ENCODE results near the gene DNAJC1.
A peak's percentile ranks its signal among the peaks of the same experiment; 100 is the strongest.
"Not testable (repeated sequence)": the region's sequence is repeated elsewhere in the genome, so short reads cannot be mapped to it uniquely, and the experiment has no call there.

DNAJC1 gene

GRCh38 chr10:21825345-21825744, 178.2 kb downstream of the DNAJC1 start:
- DNase-seq (ENCODE audit: low read depth) = no peak

DNA sequence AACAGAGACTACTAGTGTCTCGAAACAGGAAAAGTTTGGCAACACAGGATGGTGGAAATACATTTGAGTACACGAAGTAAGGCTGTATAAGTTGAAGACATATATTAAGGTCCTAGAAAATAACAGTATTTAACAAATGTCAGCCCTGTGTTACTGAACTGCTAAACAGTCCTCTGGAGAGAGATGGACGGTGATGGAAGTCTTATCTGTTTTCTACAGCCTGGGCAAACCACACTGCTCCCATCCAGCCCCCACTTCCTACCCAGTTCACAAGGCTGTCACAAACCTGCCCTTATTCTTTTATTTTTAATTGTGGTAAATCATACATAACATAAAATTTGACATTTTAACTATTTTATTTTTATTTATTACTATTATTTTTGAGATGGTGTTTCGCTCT, 179.1 kb downstream of the DNAJC1 start:
- DNase-seq (ENCODE audit: low read depth) = no peak

DNA sequence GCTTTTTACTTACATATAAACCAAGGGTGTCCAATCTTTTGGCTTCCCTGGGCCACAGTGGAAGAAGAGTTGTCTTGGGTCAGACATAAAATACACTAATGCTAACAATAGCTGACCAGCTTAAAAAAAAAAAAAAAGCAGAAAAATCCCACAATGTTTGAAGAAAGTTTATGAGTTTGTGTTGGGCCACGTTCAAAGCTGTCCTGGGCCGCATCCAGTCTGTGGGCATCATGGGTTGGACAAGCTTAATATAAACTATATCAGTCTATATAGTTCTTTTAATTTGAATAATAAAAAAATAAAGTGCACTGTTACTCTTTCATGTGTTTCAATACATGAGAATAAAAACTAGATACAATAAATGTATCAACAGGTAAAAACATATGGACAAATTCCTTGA, 179.9 kb downstream of the DNAJC1 start:
- DNase-seq (ENCODE audit: low read depth) = no peak

DNA sequence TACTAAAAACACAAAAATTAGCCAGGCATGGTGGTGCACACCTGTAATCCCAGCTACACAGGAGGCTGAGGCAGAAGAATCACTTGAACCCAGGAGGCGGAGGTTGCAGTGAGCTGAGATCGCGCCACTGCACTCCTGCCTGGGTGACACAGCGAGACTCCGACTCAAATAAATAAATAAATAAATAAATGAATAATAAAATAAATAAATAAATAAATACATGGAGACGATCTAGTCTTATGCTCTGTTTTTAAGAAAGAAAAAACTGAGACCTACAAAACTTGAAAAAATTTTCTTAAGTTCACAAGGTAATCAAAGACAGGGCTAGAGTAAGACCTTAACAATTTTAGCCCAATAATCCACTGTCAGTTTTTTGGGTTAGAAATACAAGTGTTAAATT, 181.3 kb downstream of the DNAJC1 start:
- DNase-seq (ENCODE audit: low read depth) = not testable (repeated sequence)

DNA sequence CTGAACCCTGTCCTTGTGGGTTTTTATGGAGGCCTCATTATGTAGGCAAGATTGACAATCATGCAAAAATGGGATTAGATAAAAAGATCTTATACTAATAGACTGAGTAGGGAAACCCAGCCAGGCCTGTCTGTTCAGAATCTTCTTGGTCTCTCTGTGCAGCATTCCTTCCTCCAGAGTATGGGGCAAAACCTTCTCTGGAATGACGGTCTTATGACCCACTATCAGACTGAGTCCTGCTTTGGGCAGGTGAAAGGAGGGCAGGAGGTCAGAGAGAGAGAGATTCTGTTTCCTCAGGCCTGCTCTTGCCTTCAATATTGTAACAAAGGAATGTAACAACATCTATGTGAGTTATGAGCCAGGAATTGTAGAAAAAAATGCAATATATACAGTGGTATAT, 182.6 kb downstream of the DNAJC1 start:
- no peak for DNase-seq (ENCODE audit: low read depth)

DNA sequence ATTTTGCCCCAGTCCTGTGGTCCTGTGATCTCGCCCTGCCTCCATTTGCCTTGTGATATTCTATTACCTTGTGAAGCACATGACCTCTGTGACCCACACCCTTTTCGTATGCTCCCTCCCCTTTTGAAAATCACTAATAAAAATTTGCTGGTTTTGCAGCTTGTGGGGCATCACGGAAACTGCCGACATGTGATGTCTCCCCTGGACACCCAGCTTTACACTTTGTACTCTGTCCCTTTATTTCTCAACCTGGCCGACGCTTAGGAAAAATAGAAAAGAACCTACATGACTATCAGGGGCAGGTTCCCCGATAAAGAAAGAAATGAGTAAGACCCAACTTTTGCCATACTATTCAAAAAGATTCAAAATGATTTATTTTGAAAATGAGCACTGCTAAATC, 185.1 kb downstream of the DNAJC1 start:
- not testable (repeated sequence) for DNase-seq (ENCODE audit: low read depth)

GRCh38 chr10:21814866-21815265, 188.7 kb downstream of the DNAJC1 start:
- DNase-seq (ENCODE audit: low read depth) = peak; percentile 14

- no peak for DNase-seq (ENCODE audit: low read depth)
These were observed 189.6 kb downstream of the DNAJC1 start for GRCh38 chr10:21813946-21814345.

DNA sequence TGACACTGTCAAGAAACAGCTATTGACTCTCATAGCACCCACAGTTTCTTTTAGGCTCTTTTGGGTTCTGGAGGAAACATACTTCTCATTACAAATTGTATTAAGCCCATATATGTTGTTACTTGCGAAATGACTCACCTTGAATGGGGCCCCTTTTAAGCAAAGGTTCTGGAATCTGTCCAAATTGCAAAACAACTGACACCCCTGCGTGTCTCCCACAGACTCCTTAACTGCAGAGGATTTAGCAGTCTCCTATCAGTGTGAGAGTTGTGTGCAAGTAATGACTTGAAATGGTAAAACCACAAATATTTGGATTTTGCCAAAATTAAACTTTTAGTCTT, 192.3 kb downstream of the DNAJC1 start:
- no peak for DNase-seq (ENCODE audit: low read depth)

- DNase-seq (ENCODE audit: low read depth) = no peak
These were observed 192.8 kb downstream of the DNAJC1 start for GRCh38 chr10:21810582-21811244.

DNA sequence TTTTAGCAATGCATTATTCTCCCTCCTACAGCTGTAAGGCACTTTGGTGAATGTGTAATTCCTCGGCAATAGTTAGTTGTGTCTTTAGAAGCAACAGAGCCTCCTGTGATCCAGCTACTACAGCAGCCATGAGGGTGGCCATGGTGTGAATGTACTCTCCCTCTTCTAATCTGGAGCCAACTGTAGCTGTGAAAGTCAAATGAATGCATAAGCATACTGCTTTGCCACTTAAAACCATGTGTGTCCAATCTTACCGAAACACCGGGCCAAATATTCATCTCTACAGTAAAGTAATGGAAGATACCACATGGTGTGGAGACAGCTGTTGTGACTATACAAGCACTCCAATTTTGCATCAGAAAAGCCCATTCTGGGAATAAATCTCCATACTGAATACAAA, 195.0 kb downstream of the DNAJC1 start:
- no peak for DNase-seq (ENCODE audit: low read depth)

- no peak for DNase-seq (ENCODE audit: low read depth)
These were observed 196.3 kb downstream of the DNAJC1 start for GRCh38 chr10:21807180-21807579.

DNA sequence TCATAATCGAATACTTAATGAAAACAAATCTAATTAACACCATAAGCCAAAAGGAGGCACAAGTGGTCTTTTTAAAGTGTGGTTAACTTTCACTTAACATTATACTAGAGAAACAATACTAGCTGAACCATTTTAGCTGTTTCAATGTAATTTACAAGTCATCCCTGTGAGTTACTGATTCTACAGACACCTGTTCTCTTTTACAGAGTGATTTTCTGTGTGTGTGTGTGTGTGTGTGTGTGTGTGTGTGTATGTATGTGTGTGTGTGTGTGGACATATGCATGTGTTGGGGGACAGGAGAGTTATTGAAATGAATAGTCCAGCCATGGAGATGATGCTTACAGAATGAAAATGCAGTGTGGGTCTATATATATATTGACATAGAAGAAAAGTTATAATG, 200.2 kb downstream of the DNAJC1 start:
- no peak for DNase-seq (ENCODE audit: low read depth)

- no peak for DNase-seq (ENCODE audit: low read depth)
These were observed 201.9 kb downstream of the DNAJC1 start for GRCh38 chr10:21801609-21802008.

DNA sequence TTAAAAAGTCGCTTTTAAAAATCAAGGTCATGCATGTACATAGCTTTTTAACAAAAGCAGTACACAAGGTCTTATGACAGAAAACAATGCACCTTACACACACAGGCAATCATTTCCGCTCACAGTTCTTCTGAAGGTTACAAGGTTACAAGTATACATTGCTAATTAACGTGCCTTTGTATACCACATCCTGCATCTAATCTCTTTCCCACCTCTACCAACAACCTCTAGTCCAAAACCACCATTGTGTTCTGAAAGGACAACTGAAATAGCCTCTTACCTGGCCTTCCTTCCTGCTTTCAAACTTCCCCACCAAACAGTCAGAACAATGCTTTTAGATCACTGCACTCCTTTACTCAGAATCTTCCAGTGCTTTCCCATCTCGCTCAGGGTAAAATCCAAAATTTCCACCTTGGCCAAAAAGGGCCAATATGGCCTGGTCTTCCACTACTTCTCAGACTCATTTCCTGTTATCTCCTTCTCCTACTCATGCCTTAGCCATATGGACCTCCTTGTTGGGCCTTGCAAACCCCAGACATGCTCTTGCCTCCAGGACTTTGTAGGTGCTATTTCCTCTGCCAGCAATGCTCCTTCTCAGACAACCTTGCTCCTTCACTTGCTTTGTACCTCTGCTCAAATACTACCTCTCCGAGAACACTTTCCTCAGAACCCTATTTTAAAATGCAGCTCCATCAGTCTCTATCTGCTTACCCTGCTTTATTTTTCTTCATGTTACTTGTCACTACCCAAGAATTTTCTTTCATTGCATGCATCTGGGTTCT, 205.4 kb downstream of the DNAJC1 start:
- DNase-seq (ENCODE audit: low read depth) = no peak

DNA sequence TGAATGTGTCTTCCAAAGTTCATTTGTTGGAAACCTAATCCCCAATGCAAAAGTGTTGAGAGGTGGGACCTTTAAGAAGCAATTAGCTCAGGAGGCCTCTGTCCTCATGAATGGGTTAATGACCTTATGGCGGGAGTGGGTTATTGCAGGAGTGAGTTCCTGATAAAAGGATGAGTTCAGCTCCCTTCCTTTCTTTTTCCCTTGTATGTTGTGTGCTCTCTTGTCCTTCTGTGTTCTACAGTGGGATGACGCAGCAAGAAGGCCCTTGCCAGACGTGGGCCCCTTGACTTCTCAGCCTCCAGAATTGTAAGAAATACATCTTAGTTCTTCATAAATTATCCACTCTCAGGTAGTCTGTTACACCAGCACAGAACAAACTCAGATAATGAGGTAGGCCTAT, 206.0 kb downstream of the DNAJC1 start:
- no peak for DNase-seq (ENCODE audit: low read depth)

DNA sequence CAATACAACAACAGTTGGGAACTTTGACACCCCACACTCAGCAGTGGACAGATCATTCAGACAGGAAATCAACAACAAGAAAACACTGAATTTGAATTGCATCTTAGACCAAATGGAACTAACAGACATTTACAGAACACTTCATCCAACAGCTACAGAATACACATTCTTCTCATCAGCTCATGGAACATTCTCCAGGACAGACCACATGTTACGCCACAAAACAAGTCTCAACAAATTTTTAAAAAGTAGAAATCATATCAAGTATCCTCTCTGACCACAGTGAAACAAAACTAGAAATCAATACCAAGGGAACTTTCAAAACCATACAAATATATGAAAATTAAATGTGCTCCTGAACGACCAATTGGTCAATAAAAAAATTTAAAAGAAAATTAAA, 212.3 kb downstream of the DNAJC1 start:
- no peak for DNase-seq (ENCODE audit: low read depth)

GRCh38 chr10:21776883-21777282, 226.6 kb downstream of the DNAJC1 start:
- no peak for DNase-seq (ENCODE audit: low read depth)

GRCh38 chr10:21771219-21771618, 232.3 kb downstream of the DNAJC1 start:
- DNase-seq (ENCODE audit: low read depth) = no peak

DNA sequence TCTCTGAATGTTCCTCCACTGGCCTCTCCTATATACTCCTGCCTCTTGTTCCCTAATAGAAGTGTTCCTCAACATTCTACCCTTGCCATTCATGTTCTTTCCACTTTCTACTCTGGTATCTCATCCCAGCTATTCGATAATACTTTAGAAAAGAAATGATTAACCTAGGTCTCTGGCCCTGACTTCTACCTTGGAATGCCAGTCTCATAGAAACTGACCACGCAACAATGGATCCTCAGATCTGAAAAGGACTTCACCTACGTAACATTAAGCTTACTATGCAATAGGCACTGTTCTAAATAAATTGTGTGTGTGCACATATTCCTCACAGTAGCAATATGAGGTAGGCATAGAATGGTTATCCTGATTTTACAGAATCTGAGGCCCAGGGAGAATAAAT, 234.5 kb downstream of the DNAJC1 start:
- DNase-seq (ENCODE audit: low read depth) = no peak

GRCh38 chr10:21764466-21765189, 238.9 kb downstream of the DNAJC1 start:
- DNase-seq (ENCODE audit: low read depth) = no peak

DNA sequence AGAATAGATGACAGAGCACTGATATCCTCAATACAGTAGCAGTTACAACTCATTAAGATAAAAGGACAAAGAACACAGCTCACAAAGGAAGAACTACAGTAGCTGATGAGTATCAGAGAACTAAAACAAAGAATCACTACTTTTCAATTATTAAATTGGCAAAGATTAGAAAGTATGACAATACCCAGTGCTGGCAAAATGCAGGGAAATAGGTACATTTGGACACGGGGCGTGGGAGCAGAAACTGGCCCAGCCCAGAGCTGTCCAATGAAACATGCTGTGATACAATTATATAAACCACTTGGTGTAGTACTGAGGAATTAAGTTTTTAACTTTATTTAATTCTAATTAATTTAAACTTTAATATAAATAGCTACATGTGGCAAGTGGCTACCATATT, 243.2 kb downstream of the DNAJC1 start:
- DNase-seq (ENCODE audit: low read depth) = no peak

- no peak for DNase-seq (ENCODE audit: low read depth)
These were observed 244.3 kb downstream of the DNAJC1 start for GRCh38 chr10:21759232-21759631.
